ENCODE measurements around the gene RALGAPA1. TPM values are rescaled to one million over a fixed set of nuclear protein-coding genes. Genes with fewer than 3 reads are reported as not detected.

RALGAPA1 gene
- total RNA-seq, 1 donor = 39.1 TPM

GRCh38 chr14:35810963-35811362, 1.9 kb upstream of the RALGAPA1 start:
- no peak for TF ChIP-seq CTCF (IDR thresholded peaks at IDR 0.05; ENCODE audit: extremely low read depth, low read depth, low read length)
- Histone ChIP-seq H3K79me2 (ENCODE audit: insufficient read depth, low read length) (peaks cover 22% of the 10 kb centered on the region), H3K9me3 (ENCODE audit: low read depth, low read length) (no peaks in the 10 kb centered on the region), H3K27me3 (ENCODE audit: insufficient read depth, low read length) (no peaks in the 10 kb centered on the region), H3K4me3 (ENCODE audit: insufficient read depth, low read length) (no peak overlapping the region), H4K20me1 (ENCODE audit: insufficient read depth, low read length) (peaks cover 13% of the 10 kb centered on the region), H3K36me3 (ENCODE audit: insufficient read depth, low read length) (no peaks in the 10 kb centered on the region), H3K27ac (ENCODE audit: low read depth, low read length) (no peak overlapping the region), H3K4me1 (ENCODE audit: insufficient read depth, low read length) (peaks cover 12% of the 10 kb centered on the region), H2AFZ (ENCODE audit: low read length) (no peak overlapping the region), H3K4me2 (ENCODE audit: insufficient read depth, low read length) (no peak overlapping the region)
- DNase-seq (ENCODE audit: insufficient read length, low spot score, missing footprints) = no peak

- Histone ChIP-seq H3K36me3 (ENCODE audit: insufficient read depth, low read length) (no peaks in the 10 kb centered on the region), H3K79me2 (ENCODE audit: insufficient read depth, low read length) (peaks cover 30% of the 10 kb centered on the region), H3K27ac (ENCODE audit: low read depth, low read length) (peak overlapping the region; percentile 27), H3K27me3 (ENCODE audit: insufficient read depth, low read length) (no peaks in the 10 kb centered on the region), H2AFZ (ENCODE audit: low read length) (no peak overlapping the region), H3K9me3 (ENCODE audit: low read depth, low read length) (no peaks in the 10 kb centered on the region), H3K4me2 (ENCODE audit: insufficient read depth, low read length) (no peak overlapping the region), H3K4me1 (ENCODE audit: insufficient read depth, low read length) (peaks cover 12% of the 10 kb centered on the region), H4K20me1 (ENCODE audit: insufficient read depth, low read length) (peaks cover 16% of the 10 kb centered on the region), H3K4me3 (ENCODE audit: insufficient read depth, low read length) (peak overlapping the region; percentile 91)
- DNase-seq (ENCODE audit: insufficient read length, low spot score, missing footprints) = no peak
- no peak for TF ChIP-seq CTCF (IDR thresholded peaks at IDR 0.05; ENCODE audit: extremely low read depth, low read depth, low read length)
Observed at GRCh38 chr14:35809597-35809996, 502 bp upstream of the RALGAPA1 start.

GRCh38 chr14:35808076-35808637, 938 bp downstream of the RALGAPA1 start:
- H2AFZ ChIP-seq (ENCODE audit: low read length) = peak overlapping the region; percentile 93
- H3K4me2 ChIP-seq (ENCODE audit: insufficient read depth, low read length) = peak overlapping the region; percentile 89
- H3K9me3 ChIP-seq (ENCODE audit: low read depth, low read length) = no peaks in the 10 kb centered on the region
- H3K27me3 ChIP-seq (ENCODE audit: insufficient read depth, low read length) = no peaks in the 10 kb centered on the region
- H3K79me2 ChIP-seq (ENCODE audit: insufficient read depth, low read length) = peaks cover 37% of the 10 kb centered on the region
- TF ChIP-seq CTCF (IDR thresholded peaks at IDR 0.05; ENCODE audit: extremely low read depth, low read depth, low read length) = no peak
- H3K36me3 ChIP-seq (ENCODE audit: insufficient read depth, low read length) = no peaks in the 10 kb centered on the region
- peak overlapping the region; percentile 77 for H3K27ac ChIP-seq (ENCODE audit: low read depth, low read length)
- peaks cover 12% of the 10 kb centered on the region for H3K4me1 ChIP-seq (ENCODE audit: insufficient read depth, low read length)
- DNase-seq (ENCODE audit: insufficient read length, low spot score, missing footprints) = peak; percentile 68
- peaks cover 16% of the 10 kb centered on the region for H4K20me1 ChIP-seq (ENCODE audit: insufficient read depth, low read length)
- H3K4me3 ChIP-seq (ENCODE audit: insufficient read depth, low read length) = peak overlapping the region; percentile 91

GRCh38 chr14:35807131-35807961, 1.7 kb downstream of the RALGAPA1 start:
- Histone ChIP-seq H3K4me2 (ENCODE audit: insufficient read depth, low read length) (peak overlapping the region; percentile 89), H3K4me3 (ENCODE audit: insufficient read depth, low read length) (peak overlapping the region; percentile 91), H3K9me3 (ENCODE audit: low read depth, low read length) (no peaks in the 10 kb centered on the region), H3K27ac (ENCODE audit: low read depth, low read length) (no peak overlapping the region), H2AFZ (ENCODE audit: low read length) (no peak overlapping the region), H3K4me1 (ENCODE audit: insufficient read depth, low read length) (peaks cover 12% of the 10 kb centered on the region), H4K20me1 (ENCODE audit: insufficient read depth, low read length) (peaks cover 19% of the 10 kb centered on the region), H3K27me3 (ENCODE audit: insufficient read depth, low read length) (no peaks in the 10 kb centered on the region), H3K79me2 (ENCODE audit: insufficient read depth, low read length) (peaks cover 44% of the 10 kb centered on the region), H3K36me3 (ENCODE audit: insufficient read depth, low read length) (no peaks in the 10 kb centered on the region)
- TF ChIP-seq CTCF (IDR thresholded peaks at IDR 0.05; ENCODE audit: extremely low read depth, low read depth, low read length) = no peak
- no peak for DNase-seq (ENCODE audit: insufficient read length, low spot score, missing footprints)

All from osteoblast (primary cell).